ENCODE results near the gene SLC25A44.

SLC25A44 gene

GRCh38 chr1:156241311-156241811, 47.5 kb downstream of the SLC25A44 start:
- no peak for DNase-seq (ENCODE audit: low read depth)

- no peak for DNase-seq (ENCODE audit: low read depth)
These were observed 48.0 kb downstream of the SLC25A44 start, which contains the start of gene BGLAP for GRCh38 chr1:156241926-156242325. TSS of gene BGLAP (plus strand) at chr1:156242184. CDS start at chr1:156242232, 48 bp downstream.

GRCh38 chr1:156242738-156243137, 48.8 kb downstream of the SLC25A44 start:
- no peak for DNase-seq (ENCODE audit: low read depth)

GRCh38 chr1:156244126-156244525, 50.2 kb downstream of the SLC25A44 start:
- DNase-seq (ENCODE audit: low read depth): no peak

GRCh38 chr1:156244712-156245111, 50.8 kb downstream of the SLC25A44 start:
- no peak for DNase-seq (ENCODE audit: low read depth)

- no peak for DNase-seq (ENCODE audit: low read depth)
These were observed 51.7 kb downstream of the SLC25A44 start for GRCh38 chr1:156245451-156246232.

GRCh38 chr1:156246241-156246780, 52.4 kb downstream of the SLC25A44 start:
- no peak for DNase-seq (ENCODE audit: low read depth)

- no peak for DNase-seq (ENCODE audit: low read depth)
These were observed 53.0 kb downstream of the SLC25A44 start for GRCh38 chr1:156246781-156247459.

GRCh38 chr1:156247460-156248322, 53.8 kb downstream of the SLC25A44 start, which contains the start of gene PAQR6:
TSS of gene PAQR6 (minus strand) at chr1:156248056. CDS start at chr1:156246731, 1,325 bp downstream.
- no peak for DNase-seq (ENCODE audit: low read depth)

GRCh38 chr1:156248323-156248683, 54.4 kb downstream of the SLC25A44 start:
- no peak for DNase-seq (ENCODE audit: low read depth)

GRCh38 chr1:156249593-156249992, 55.7 kb downstream of the SLC25A44 start:
- no peak for DNase-seq (ENCODE audit: low read depth)

- no peak for DNase-seq (ENCODE audit: low read depth)
These were observed 57.6 kb downstream of the SLC25A44 start for GRCh38 chr1:156251527-156251926.

- no peak for DNase-seq (ENCODE audit: low read depth)
These were observed 59.7 kb downstream of the SLC25A44 start for GRCh38 chr1:156253634-156254033.

GRCh38 chr1:156257711-156258110, 63.8 kb downstream of the SLC25A44 start:
- DNase-seq (ENCODE audit: low read depth): no peak

- no peak for DNase-seq (ENCODE audit: low read depth)
These were observed 65.0 kb downstream of the SLC25A44 start for GRCh38 chr1:156258859-156259258.

GRCh38 chr1:156259805-156260204, 65.9 kb downstream of the SLC25A44 start:
- no peak for DNase-seq (ENCODE audit: low read depth)

- no peak for DNase-seq (ENCODE audit: low read depth)
These were observed 67.0 kb downstream of the SLC25A44 start for GRCh38 chr1:156260896-156261295.

Data from HS-27A (cell line).